ENCODE results near the gene IFIT1.
"Not testable (repeated sequence)": the region's sequence is repeated elsewhere in the genome, so short reads cannot be mapped to it uniquely, and the experiment has no call there.

IFIT1 gene

DNA sequence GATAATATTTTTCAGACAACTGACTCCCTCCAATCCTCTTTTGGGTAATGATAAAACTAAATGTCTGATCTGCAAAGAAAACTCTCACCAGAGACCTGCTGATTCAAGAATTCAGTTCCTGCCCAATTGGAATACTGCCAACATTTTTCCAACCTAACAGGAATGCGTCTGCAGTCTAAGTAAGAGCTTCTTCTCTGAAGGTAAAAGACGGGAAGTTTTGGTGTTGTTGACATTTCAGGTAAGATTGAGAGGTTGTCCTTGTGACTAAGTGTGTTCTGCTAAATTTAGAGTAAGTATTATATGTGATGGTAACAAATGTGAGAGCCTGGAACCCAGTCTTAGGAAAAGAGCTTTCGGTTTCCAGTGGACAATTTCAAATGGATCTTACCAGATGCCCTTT lies 39.6 kb downstream of the IFIT1 start:
- no peak overlapping the region for H3K27ac ChIP-seq
- ChIA-PET CTCF (interaction anchor here (0.8 to 1.1 kb wide), 2 partner anchors 145 to 1929 kb away, joined by 3 read pairs; no protein-coding TSS in a partner anchor), POLR2A (ENCODE audit: low non-redundant PET) (no interaction called here)
- TF ChIP-seq, protein P1, sequence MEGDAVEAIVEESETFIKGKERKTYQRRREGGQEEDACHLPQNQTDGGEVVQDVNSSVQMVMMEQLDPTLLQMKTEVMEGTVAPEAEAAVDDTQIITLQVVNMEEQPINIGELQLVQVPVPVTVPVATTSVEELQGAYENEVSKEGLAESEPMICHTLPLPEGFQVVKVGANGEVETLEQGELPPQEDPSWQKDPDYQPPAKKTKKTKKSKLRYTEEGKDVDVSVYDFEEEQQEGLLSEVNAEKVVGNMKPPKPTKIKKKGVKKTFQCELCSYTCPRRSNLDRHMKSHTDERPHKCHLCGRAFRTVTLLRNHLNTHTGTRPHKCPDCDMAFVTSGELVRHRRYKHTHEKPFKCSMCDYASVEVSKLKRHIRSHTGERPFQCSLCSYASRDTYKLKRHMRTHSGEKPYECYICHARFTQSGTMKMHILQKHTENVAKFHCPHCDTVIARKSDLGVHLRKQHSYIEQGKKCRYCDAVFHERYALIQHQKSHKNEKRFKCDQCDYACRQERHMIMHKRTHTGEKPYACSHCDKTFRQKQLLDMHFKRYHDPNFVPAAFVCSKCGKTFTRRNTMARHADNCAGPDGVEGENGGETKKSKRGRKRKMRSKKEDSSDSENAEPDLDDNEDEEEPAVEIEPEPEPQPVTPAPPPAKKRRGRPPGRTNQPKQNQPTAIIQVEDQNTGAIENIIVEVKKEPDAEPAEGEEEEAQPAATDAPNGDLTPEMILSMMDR (conservative IDR thresholded peaks at IDR 0.05; ENCODE audit: low read depth) = no peak
- DNase-seq (ENCODE audit: low spot score) = peak; percentile 67

DNA sequence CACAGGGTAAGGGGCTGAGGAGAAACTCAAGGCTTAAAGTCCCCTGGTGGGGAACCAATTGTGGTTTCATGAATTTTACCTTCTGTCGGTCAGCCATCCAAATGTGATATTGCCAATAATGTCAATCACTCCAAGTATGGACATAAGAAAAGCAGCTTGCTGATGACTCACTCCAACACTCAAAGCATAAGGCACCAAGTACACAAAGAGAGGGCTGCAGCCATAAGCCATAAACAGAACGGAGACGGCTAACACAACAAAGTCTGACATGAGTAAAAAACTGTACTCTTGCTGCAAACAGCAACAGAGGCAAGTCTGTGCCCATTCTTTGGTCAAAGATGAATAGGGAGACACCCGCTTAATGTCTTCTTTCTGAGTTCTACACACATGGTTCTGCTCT lies 46.1 kb downstream of the IFIT1 start:
- TF ChIP-seq, protein P1 (conservative IDR thresholded peaks at IDR 0.05; ENCODE audit: low read depth) = no peak
- ChIA-PET CTCF (interaction anchor here (0.6 kb wide), 1 partner anchor 94 kb away, joined by 4 read pairs; no protein-coding TSS in a partner anchor), POLR2A (ENCODE audit: low non-redundant PET) (no interaction called here)
- no peak overlapping the region for H3K27ac ChIP-seq
- DNase-seq (ENCODE audit: low spot score) = no peak

DNA sequence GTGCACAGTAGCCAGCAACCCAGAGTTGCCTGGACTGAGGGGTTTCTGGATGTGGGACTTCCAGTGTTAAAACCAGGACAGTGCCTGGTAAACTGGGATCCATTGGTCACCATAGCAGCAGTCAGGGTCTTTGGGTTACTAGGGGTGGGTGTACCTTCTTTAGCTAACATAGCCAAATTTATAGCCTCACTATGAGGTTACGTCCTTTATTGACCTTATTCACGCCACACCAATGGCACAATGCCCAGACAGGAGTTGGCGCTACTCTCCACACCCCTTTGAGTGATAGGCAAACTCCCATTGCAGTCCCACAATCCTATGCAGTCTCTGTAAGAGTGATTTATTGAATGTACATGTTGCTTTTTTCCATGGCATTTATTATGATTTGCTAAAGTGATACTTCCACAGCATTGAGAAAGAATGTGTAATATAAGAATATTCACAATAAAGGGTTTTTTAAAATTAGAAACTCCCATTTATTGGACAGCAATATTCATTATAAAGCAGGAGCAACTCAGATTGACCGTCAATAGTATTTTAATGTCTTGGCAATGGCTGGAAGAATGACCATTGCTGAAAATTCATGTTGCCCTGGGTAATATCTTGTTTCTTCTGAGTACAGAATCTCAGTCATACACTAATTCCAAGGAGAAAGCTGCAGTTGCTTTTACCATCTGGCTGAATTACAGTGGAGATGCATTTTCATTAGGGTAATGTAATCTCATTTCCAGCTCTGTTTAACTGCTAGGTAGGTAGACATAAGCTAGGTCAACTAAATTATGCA lies 48.0 kb downstream of the IFIT1 start:
- POLR2A ChIA-PET (ENCODE audit: low non-redundant PET) = interaction anchor here (0.6 kb wide), 1 partner anchor 92 kb away, joined by 3 read pairs; no protein-coding TSS in a partner anchor
- DNase-seq (ENCODE audit: low spot score) = peak; percentile 24
- peak overlapping the region; percentile 33 for H3K27ac ChIP-seq
- TF ChIP-seq, protein P1 (conservative IDR thresholded peaks at IDR 0.05; ENCODE audit: low read depth) = no peak
- CTCF ChIA-PET = interaction anchor here (0.6 to 0.8 kb wide), 4 partner anchors 12 to 320 kb away, joined by 3 to 7 read pairs (median 4); no protein-coding TSS in a partner anchor

DNA sequence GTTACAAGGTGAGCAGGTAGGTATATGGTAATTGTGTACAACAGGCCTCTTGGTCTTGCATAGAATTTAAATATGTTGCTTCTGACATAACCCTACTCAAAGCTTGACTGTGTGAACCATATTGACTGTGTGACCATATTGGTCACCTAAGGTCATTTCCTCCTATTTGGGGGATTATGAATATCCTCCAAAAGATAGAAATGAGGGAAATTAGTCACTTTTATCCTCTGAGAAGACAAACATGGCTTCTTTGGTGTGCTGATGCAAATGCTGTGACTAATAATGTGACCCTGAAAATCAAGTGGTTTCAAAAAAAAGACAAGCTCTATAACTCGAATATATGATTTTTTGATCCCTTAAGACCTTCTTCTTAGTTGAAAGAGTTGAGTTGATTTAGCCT lies 49.9 kb downstream of the IFIT1 start:
- ChIA-PET POLR2A (ENCODE audit: low non-redundant PET) (no interaction called here), CTCF (interaction anchor here (0.8 kb wide), 1 partner anchor 102 kb away, joined by 3 read pairs; no protein-coding TSS in a partner anchor)
- TF ChIP-seq, protein P1 (conservative IDR thresholded peaks at IDR 0.05; ENCODE audit: low read depth) = no peak
- H3K27ac ChIP-seq = no peak overlapping the region
- no peak for DNase-seq (ENCODE audit: low spot score)

DNA sequence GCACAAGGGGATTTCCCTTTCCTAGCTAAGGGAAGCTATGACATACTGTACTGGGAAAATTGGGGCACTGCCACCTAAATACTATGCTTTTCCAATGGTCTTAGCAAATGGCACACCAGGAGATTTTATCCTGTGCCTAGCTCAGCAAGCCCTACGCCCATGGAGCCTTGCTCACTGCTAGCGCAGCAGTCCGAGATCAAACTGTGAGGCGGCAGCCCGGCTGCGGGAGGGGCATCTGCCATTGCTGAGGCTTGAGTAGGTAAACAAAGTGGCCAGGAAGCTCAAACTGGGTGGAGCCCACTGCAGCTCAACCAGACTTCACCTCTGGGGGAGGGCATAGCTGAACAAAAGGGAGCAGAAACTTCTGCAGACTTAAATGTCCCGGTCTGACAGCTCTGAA lies 52.4 kb downstream of the IFIT1 start:
- DNase-seq (ENCODE audit: low spot score); POLR2A ChIA-PET (ENCODE audit: low non-redundant PET): not testable (repeated sequence)

DNA sequence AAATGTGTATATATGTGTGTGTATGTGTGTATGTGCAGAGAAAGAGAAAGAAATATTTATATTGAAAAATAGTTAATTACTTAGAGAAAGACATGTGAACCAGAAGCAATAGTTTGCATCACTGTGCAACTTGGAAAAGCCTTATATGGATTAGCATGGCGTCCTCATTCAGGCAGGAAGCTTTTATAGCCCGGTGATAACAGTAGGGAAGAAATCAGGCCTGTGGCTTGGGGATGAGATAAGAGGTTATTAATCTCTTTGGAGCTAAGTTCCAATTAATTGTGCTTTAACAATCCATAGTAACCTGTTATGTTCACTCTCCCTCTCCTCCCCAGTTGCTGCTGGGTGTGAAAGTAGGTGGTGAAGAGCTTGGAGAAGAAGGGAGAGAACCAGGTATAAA lies 58.5 kb downstream of the IFIT1 start:
- H3K27ac ChIP-seq = no peak overlapping the region
- POLR2A ChIA-PET (ENCODE audit: low non-redundant PET) = no interaction called here
- DNase-seq (ENCODE audit: low spot score) = no peak
- CTCF ChIA-PET = interaction anchor here (0.7 kb wide), 1 partner anchor 114 kb away, joined by 3 read pairs; no protein-coding TSS in a partner anchor
- TF ChIP-seq, protein P1 (conservative IDR thresholded peaks at IDR 0.05; ENCODE audit: low read depth) = no peak

More for the DNA sequence above, 52.4 kb downstream of the IFIT1 start:
- CTCF ChIA-PET, H3K27ac ChIP-seq: not testable (repeated sequence)

DNA sequence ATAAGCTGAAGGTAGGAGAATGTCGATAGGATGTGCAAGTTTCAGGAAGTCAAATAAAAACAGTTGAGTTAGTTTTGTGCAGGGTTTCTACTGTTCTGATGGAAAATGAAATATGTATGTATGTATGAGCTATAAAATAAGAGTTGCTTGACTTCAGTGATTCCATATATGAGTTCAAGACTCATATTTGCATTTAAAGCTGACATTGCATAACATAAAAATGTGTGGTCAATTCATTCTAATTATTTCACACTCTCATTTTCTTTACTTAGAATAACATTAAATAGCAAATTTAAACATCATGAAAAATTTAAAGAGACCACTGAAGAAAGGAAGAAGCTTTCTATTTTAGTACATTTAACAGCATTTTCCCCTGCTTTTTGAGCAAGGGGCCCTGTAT lies 59.8 kb downstream of the IFIT1 start:
- ChIA-PET POLR2A (ENCODE audit: low non-redundant PET) (no interaction called here), CTCF (no interaction called here)
- no peak overlapping the region for H3K27ac ChIP-seq
- DNase-seq (ENCODE audit: low spot score) = no peak
- TF ChIP-seq, protein P1 (conservative IDR thresholded peaks at IDR 0.05; ENCODE audit: low read depth) = no peak
